Keratinocyte (primary cell): ENCODE results near the gene FXYD1. TPM values are rescaled to one million over a fixed set of nuclear protein-coding genes. Genes with fewer than 3 reads are reported as not detected.

Experiments
- DNase-seq: peaks from one replicate; pipeline ENCODE4 v3.0.0-alpha.2; 2011; ENCODE audit warnings: low read depth, missing footprints, low spot score
- FAIRE-seq: peaks from 2 replicates; lab custom pipeline; 2011; peaks lifted over from hg19 to GRCh38; lab: Jason Lieb, UNC
- H2AFZ ChIP-seq: 2 replicates; pipeline ENCODE4 v1.6.0; 2012; ENCODE audit warnings: low read length, control low read depth, inconsistent platforms; ENCODE audit not compliant: control insufficient read depth
- H3K27ac ChIP-seq: 2 replicates; pipeline ENCODE4 v1.5.1; 2011; ENCODE audit warnings: low read length; ENCODE audit not compliant: control insufficient read depth, insufficient read depth
- H3K27me3 ChIP-seq: 3 replicates; pipeline ENCODE4 v1.6.0; 2011; ENCODE audit warnings: low read length; ENCODE audit not compliant: control insufficient read depth, insufficient read depth; ENCODE audit errors: extremely low read depth
- H3K36me3 ChIP-seq, 2 experiments: 2 replicates in 1 of 2; 3 replicates in 1 of 2; pipeline ENCODE4 v1.5.1; 2011; ENCODE audit warnings: low read length in 2 of 2, mild to moderate bottlenecking in 1 of 2; ENCODE audit not compliant: control insufficient read depth in 2 of 2, insufficient read depth in 2 of 2; ENCODE audit errors: extremely low read depth in 1 of 2
- H3K4me1 ChIP-seq: 3 replicates; pipeline ENCODE4 v1.5.1; 2011; ENCODE audit warnings: low read length; ENCODE audit not compliant: control insufficient read depth, insufficient read depth; ENCODE audit errors: extremely low read depth
- H3K4me2 ChIP-seq: 3 replicates; pipeline ENCODE4 v1.6.0; 2011; ENCODE audit warnings: low read depth, low read length; ENCODE audit not compliant: control insufficient read depth, insufficient read depth; ENCODE audit errors: extremely low read depth
- H3K4me3 ChIP-seq, 3 experiments: fragments of 200-600 bp in 1 of 3; sonication (generic) in 1 of 3; 2 replicates in 2 of 3; 3 replicates in 1 of 3; pipeline ENCODE4 v1.5.1; 2011 to 2016; ENCODE audit warnings: low read length in 3 of 3, mild to moderate bottlenecking in 3 of 3, control low read depth in 2 of 3, inconsistent platforms in 1 of 3, low read depth in 1 of 3, mixed read lengths in 1 of 3, mixed run types in 1 of 3, moderate library complexity in 1 of 3; ENCODE audit not compliant: control insufficient read depth in 2 of 3, insufficient read depth in 2 of 3; ENCODE audit errors: extremely low read depth in 1 of 3
- H3K79me2 ChIP-seq: 2 replicates; pipeline ENCODE4 v1.6.0; 2012; ENCODE audit warnings: low read length; ENCODE audit not compliant: control insufficient read depth, insufficient read depth
- H3K9ac ChIP-seq: 3 replicates; pipeline ENCODE4 v1.6.0; 2011; ENCODE audit warnings: low read length; ENCODE audit not compliant: control insufficient read depth, insufficient read depth; ENCODE audit errors: extremely low read depth
- H3K9me1 ChIP-seq: 3 replicates; pipeline ENCODE4 v1.6.0; 2011; ENCODE audit warnings: low read length; ENCODE audit not compliant: control insufficient read depth, insufficient read depth; ENCODE audit errors: extremely low read depth
- H3K9me3 ChIP-seq: 2 replicates; pipeline ENCODE4 v1.5.1; 2012; ENCODE audit warnings: low read depth, low read length; ENCODE audit not compliant: control insufficient read depth
- H4K20me1 ChIP-seq: 3 replicates; pipeline ENCODE4 v1.6.0; 2011; ENCODE audit warnings: low read length; ENCODE audit not compliant: control insufficient read depth, insufficient read depth; ENCODE audit errors: extremely low read depth
- CTCF ChIP-seq, 3 experiments: IDR thresholded peaks in 1 of 3; conservative IDR thresholded peaks in 1 of 3; optimal IDR thresholded peaks in 1 of 3; 2 replicates in 2 of 3; 3 replicates in 1 of 3; pipeline versions ENCODE3 to v1.5.1; 2011; ENCODE audit warnings: low read length in 3 of 3, mild to moderate bottlenecking in 3 of 3, moderate library complexity in 2 of 3, control low read depth in 1 of 3, inconsistent platforms in 1 of 3; ENCODE audit not compliant: insufficient read depth in 2 of 3; ENCODE audit errors: extremely low read depth in 1 of 3
- EZH2 ChIP-seq: IDR thresholded peaks from one replicate; pipeline ENCODE4 v1.6.1; 2012; ENCODE audit warnings: inconsistent platforms, mild to moderate bottlenecking, low read length, moderate library complexity
- dilution Hi-C: fragments of 300-500 bp; cut with MboI; formaldehyde crosslinking; loops from one replicate; pipeline ENCODE4 v1.7.0; 2020; ENCODE audit warnings: low sequenced_read_pairs; ENCODE audit not compliant: extremely low pct_ligation_motif_present
- polyA plus RNA-seq, 5 experiments: library from polyadenylated mRNA; depleted of rRNA in 3 of 5; stranded (reverse) in 3 of 5; stranded (forward) in 1 of 5; unstranded in 1 of 5; fragments of >200 nt; gene quantifications; 1 replicate in 1 of 5; 2 replicates in 3 of 5; 3 replicates in 1 of 5; pipeline versions ENCODE4 v1.2.1 to v1.2.3, GENCODE V29; 2011 to 2012; ENCODE audit warnings: missing spikeins in 2 of 5, low read depth in 1 of 5, low replicate concordance in 1 of 5

Gene FXYD1
- polyA plus RNA-seq, 1 donor (not counting 4 experiments of a cell fraction or from before 2014, with no cell fraction given) = 0.14 TPM

GRCh38 chr19:35143818-35144217 is 5.2 kb downstream of the FXYD1 start:
- peak; percentile 17 for FAIRE-seq

GRCh38 chr19:35144259-35144599 is 5.6 kb downstream of the FXYD1 start:
- dilution Hi-C loops = no loop called here
- peaks cover 19% of the 10 kb centered on the region for H3K27me3 ChIP-seq
- no peak overlapping the region for H3K27ac ChIP-seq
- H3K9ac ChIP-seq = no peak overlapping the region
- no peaks in the 10 kb centered on the region for H3K9me3 ChIP-seq
- H3K9me1 ChIP-seq = no peaks in the 10 kb centered on the region
- no peak overlapping the region for H3K4me2 ChIP-seq
- no peak for FAIRE-seq
- no peak for DNase-seq
- H3K79me2 ChIP-seq = no peaks in the 10 kb centered on the region
- H3K4me3 ChIP-seq = no peak overlapping the region
- TF ChIP-seq CTCF (optimal IDR thresholded peaks at IDR 0.05 in 1 of 3, IDR thresholded peaks at IDR 0.05 in 1 of 3, conservative IDR thresholded peaks at IDR 0.05 in 1 of 3; ENCODE audit: extremely low read depth in 1 of 3, insufficient read depth in 2 of 3, low read length in 3 of 3) = no peak
- peak; percentile 52 for TF ChIP-seq EZH2
- no peaks in the 10 kb centered on the region for H3K36me3 ChIP-seq
- H3K4me1 ChIP-seq = peaks cover 21% of the 10 kb centered on the region
- H2AFZ ChIP-seq = no peak overlapping the region
- H4K20me1 ChIP-seq = no peaks in the 10 kb centered on the region

More at GRCh38 chr19:35143818-35144217, 5.2 kb downstream of the FXYD1 start:
- Histone ChIP-seq H3K9ac (no peak overlapping the region), H3K27ac (no peak overlapping the region), H2AFZ (no peak overlapping the region), H3K9me3 (no peaks in the 10 kb centered on the region), H3K4me1 (peaks cover 21% of the 10 kb centered on the region), H3K27me3 (peaks cover 19% of the 10 kb centered on the region), H4K20me1 (no peaks in the 10 kb centered on the region), H3K4me3 (no peak overlapping the region), H3K4me2 (no peak overlapping the region), H3K36me3 (no peaks in the 10 kb centered on the region), H3K79me2 (no peaks in the 10 kb centered on the region), H3K9me1 (no peaks in the 10 kb centered on the region)
- DNase-seq = no peak
- no peak for TF ChIP-seq EZH2
- no peak for TF ChIP-seq CTCF (optimal IDR thresholded peaks at IDR 0.05 in 1 of 3, IDR thresholded peaks at IDR 0.05 in 1 of 3, conservative IDR thresholded peaks at IDR 0.05 in 1 of 3; ENCODE audit: extremely low read depth in 1 of 3, insufficient read depth in 2 of 3, low read length in 3 of 3)
- dilution Hi-C loops = no loop called here
